GM19463 (cell line): ENCODE data around the gene GALNTL6.
A peak's percentile ranks its signal among the peaks of the same experiment; 100 is the strongest.
"Not testable (repeated sequence)": the region's sequence is repeated elsewhere in the genome, so short reads cannot be mapped to it uniquely, and the experiment has no call there.

Experiments
- ATAC-seq: cut with Tn5 transposase; IDR thresholded peaks from one replicate; pipeline ENCODE4 v1.9.1; 2021; ENCODE audit warnings: mild to moderate bottlenecking, moderate library complexity; ENCODE audit not compliant: unreplicated experiment

Gene GALNTL6

DNA sequence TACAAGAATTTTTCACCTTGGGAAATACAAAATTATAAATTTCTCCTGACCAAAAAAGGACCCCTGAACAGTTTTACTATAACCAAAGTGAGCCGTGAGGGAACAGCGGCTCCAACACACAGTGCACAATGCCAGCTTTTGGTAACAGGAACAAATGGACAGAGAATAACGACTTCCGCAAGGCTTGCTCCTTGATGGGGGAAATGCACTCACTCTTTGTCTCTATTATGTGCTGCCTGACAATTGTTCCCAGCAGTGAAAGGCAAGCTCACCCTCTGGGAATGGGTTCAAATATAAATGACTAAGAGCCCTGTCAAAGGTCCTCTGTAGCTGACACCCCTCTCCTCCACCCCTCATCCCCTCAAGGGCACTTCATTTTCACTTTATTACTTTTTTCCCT, 1029.6 kb downstream of the GALNTL6 start:
- ATAC-seq, result no peak

DNA sequence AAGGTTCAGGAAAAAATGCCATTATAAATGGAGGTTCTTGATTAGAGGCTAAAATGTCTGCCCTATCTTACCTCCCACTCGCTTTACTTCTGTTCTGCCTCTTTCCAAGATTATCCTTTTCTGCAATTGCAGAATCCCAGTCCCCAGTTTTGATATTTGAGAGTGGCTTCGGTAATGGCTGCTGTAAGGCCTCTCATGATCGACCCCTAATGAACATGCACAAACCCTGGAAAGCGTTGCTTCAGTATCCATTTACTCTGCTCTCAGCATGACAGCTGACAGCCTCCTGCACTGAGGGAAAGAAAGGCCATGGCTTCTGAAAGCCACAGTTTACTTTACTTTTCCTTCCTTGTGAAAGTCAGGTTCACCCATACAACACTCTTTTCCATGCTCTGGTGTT, 1030.0 kb downstream of the GALNTL6 start:
- ATAC-seq, result no peak

GRCh38 chr4:172844556-172844955, 1031.4 kb downstream of the GALNTL6 start:
- ATAC-seq, result no peak

- no peak for ATAC-seq
Observed at GRCh38 chr4:172845281-172845680, 1032.1 kb downstream of the GALNTL6 start.

- ATAC-seq, result no peak
Observed at GRCh38 chr4:172850838-172851237, 1037.6 kb downstream of the GALNTL6 start.

DNA sequence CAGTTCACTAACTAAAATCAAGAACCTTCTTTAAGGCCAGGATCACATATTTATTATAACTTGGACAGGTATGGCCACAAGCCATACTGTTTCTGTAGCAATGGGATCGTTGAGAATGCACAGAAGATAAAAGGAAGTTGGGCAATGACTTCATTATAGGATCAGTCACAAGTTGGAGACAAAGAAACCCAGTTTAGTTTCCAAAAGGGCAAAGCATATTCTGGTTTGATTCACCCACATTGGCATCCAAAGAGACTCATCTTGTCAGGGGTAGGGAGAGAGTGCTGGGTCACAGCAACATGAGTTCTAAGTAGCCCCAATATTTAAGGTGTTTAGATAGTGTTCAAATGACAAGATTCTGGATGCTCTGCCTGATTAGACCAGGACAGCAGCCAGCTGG, 1038.3 kb downstream of the GALNTL6 start:
- ATAC-seq, result no peak

DNA sequence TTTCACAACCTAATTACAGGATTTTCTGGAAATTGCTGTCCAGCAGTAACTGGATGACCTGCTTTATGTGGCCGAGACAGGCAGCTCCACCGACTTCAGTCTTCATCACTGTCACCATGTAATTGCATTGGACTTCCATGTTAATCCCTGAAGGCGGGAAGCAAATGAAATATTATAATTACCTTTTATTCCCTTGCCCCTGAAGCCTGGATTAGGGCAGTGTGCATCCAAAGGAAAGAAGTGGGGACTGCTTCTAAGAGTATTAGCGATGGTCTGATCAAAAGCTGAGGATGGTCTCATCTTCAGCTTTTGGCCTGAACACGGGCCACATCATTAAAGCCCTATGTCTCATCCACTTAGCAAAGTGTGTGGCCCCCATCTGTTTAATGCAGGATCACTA, 1043.8 kb downstream of the GALNTL6 start:
- ATAC-seq, result no peak

- no peak for ATAC-seq
Observed at GRCh38 chr4:172858731-172859230, 1045.6 kb downstream of the GALNTL6 start.

- no peak for ATAC-seq
Observed at GRCh38 chr4:172865103-172865502, 1051.9 kb downstream of the GALNTL6 start.

GRCh38 chr4:172865531-172866127, 1052.4 kb downstream of the GALNTL6 start:
- no peak for ATAC-seq

DNA sequence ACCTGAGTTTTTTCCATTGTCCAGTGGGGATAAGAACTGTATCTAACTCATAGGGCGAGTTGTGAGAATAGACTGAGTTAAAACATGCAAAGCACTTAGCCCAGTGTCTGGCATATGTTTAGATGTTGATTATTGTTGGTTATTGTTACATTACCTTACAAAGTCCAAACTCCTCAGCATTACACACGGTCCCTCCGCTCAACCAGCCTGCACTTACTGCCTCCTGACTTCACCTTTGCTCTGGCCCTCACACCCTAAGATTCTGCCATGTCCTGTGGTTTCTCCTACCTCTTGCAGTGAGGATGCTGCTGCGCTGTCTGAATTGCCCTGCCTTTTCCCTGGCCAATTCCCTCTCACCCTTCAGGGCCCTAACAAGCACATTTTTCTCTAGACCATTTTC, 1053.2 kb downstream of the GALNTL6 start:
- ATAC-seq, result no peak

- no peak for ATAC-seq
Observed at GRCh38 chr4:172867835-172868234, 1054.6 kb downstream of the GALNTL6 start.

DNA sequence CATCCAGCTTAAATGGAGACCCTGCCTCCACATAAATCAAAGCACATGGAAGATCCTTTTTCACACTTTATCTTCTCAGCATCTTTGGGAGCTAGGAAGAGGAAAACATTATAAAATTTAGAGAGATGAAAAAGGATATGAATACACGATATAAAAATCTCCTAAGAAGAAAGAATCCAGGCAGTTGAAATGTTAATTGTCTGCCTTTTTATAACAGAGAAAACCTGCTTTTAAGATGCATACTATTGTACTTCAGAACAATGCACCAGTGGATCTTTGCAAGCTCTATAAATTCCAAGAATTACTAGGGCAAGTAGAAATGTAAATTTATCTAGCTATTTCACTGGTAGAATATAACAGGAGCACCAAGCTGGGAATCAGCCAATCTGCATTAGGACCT, 1055.1 kb downstream of the GALNTL6 start:
- ATAC-seq, result no peak

GRCh38 chr4:172869621-172870268, 1056.5 kb downstream of the GALNTL6 start:
- ATAC-seq, result no peak

GRCh38 chr4:172871381-172871780, 1058.2 kb downstream of the GALNTL6 start:
- no peak for ATAC-seq

DNA sequence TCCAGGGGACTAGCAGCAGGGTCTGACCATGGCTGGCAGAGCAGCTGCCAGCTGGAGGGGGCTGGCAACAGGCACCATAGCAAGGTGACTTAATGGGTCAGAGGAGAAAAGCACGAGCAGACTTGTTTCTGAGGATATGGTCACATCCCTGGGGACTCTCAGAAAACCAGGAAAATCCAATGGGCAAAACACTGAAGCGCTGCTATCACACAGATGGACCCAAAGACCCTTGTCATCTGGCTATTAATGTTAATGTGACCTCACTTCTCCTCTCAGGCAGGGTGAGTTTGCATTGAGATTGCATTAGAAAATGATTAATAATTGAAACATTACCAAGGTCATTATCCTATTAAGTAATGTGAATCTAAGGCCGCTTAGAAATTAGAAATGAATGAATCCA, 1061.7 kb downstream of the GALNTL6 start:
- ATAC-seq, result no peak

- ATAC-seq, result no peak
Observed at GRCh38 chr4:172876394-172876793, 1063.2 kb downstream of the GALNTL6 start.

DNA sequence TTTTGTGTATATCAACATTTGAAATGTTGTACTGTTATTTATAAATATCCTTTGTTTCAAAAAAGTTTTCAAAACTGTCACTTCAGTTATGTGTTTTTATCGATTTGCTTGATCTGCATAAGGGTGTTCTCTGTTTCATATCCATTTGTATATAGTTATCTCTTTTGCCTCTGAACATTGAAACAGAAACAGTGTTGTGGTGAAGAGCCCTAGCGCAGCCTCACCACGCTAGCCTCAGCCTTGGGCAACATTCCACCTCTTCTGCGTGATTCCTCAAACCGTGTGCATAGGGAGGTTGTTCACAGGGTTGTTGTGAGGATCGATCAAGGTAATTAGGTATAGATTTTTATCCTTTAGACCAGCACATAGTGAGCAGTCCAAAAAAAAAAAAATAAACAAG, 1068.4 kb downstream of the GALNTL6 start:
- no peak for ATAC-seq

DNA sequence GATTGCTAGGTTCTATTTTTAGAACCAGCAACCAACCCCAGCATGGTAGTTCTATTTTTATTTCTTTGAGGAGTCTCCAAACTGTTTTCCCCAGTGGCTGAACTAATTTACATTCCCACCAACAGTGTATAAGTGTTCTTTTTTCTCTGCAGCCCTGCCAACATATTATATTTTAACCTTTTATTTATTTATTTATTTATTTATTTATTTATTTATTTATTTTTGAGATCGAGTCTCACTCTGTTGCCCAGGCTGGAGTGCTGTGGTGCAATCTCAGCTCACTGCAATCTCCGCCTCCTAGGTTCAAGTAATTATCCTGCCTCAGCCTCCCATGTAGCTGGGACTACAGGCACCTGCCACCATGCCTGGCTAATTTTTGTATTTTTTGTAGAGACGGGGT, 1074.2 kb downstream of the GALNTL6 start:
- ATAC-seq, result not testable (repeated sequence)

DNA sequence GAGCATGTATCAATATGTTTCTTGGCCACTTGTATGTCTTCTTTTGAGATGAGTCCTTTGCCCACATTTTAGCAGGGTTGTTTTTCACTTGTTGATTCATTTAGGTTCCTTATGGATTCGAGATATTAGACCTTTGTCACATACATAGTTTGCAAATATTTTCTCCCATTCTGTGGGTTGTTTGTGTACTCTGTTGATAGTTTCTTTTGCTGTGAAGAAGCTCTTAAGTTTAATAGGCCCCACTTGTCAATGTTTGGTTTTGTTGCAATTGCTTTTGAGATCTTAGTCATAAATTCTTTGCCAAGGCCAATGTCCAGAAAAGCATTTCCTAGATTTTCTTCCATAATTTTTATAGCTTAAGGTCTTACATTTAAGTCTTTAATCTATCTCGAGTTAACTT, 1074.8 kb downstream of the GALNTL6 start:
- no peak for ATAC-seq

- ATAC-seq, result peak; percentile 68
Observed at GRCh38 chr4:172892300-172892699, 1079.1 kb downstream of the GALNTL6 start.

DNA sequence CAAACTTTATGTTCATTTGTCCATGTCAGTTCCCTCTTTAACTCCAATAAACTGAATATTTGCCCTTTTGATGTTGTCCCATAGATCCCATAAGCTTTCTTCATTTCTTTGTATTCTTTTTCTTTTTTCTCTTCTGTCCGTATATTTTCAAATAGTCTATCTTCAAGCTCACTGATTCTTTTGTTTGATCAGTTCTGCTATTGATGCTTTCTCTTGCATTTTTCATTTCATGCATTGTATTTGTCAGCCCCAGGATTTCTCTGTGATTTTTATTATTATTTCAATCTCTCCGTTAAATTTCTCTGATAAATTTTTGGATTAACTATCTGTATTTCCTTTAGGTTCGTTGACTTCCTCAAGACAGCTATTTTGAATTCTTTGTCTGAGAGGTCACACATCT, 1082.5 kb downstream of the GALNTL6 start:
- ATAC-seq, result no peak

DNA sequence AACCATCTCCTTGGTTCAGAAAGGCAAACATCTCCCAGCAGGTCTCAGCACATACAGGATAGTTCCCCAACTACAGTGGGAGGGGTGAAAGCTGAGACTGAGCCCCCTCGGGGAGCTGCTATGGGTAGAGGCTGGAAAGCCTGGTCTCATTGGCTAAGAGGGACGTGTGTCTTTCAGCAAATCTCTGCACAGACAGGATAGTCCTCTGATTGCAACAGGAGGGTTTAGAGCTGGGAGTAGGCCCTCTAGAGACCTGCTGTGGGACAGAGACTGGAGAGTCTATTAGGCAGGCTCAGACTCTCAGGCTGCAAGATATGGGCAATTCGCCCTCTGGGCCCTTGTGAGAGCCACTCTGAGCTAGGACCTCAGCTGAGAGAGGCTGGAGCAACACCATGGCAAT, 1083.8 kb downstream of the GALNTL6 start:
- ATAC-seq, result no peak
